OCI-LY1 (cell line): ENCODE results near the gene AP2S1.

Experiments used
- H2AFZ ChIP-seq: fragments of 200-600 bp; sonication (generic), shearing (Covaris generic); 2 replicates; pipeline ENCODE4 v1.6.0; 2014; ENCODE audit warnings: antibody characterized with exemption, mild to moderate bottlenecking, low read length
- H3F3A ChIP-seq: fragments of 200-600 bp; sonication (generic), shearing (Covaris generic); 2 replicates; pipeline ENCODE4 v1.6.0; 2014; ENCODE audit warnings: mild to moderate bottlenecking, antibody characterized with exemption, low read length, moderate library complexity; ENCODE audit not compliant: insufficient read depth
- H3K27ac ChIP-seq: fragments of 200-600 bp; sonication (generic); 2 replicates; pipeline ENCODE4 v1.5.1; 2014; ENCODE audit warnings: low read length, mixed run types, mild to moderate bottlenecking, low read depth; ENCODE audit not compliant: poor library complexity, severe bottlenecking
- H3K27me3 ChIP-seq: fragments of 200-600 bp; sonication (generic); 2 replicates; pipeline ENCODE4 v1.6.0; 2014; ENCODE audit warnings: antibody characterized with exemption, mild to moderate bottlenecking, low read length, moderate library complexity; ENCODE audit not compliant: insufficient read depth
- H3K36me3 ChIP-seq: fragments of 200-600 bp; sonication (generic); 2 replicates; pipeline ENCODE4 v1.6.1; 2014; ENCODE audit warnings: mild to moderate bottlenecking, antibody characterized with exemption, low read length, moderate library complexity, mixed read lengths; ENCODE audit not compliant: insufficient read depth
- H3K4me1 ChIP-seq: fragments of 200-600 bp; sonication (generic); 2 replicates; pipeline ENCODE4 v1.5.1; 2014; ENCODE audit warnings: mild to moderate bottlenecking, low read length, moderate library complexity; ENCODE audit not compliant: insufficient read depth, severe bottlenecking
- H3K4me2 ChIP-seq: fragments of 200-600 bp; sonication (generic), shearing (Covaris generic); 2 replicates; pipeline ENCODE4 v1.6.1; 2014; ENCODE audit warnings: low read length
- H3K4me3 ChIP-seq: fragments of 200-600 bp; sonication (generic); 2 replicates; pipeline ENCODE4 v1.5.1; 2014; ENCODE audit warnings: low read length, low read depth, mild to moderate bottlenecking, mixed read lengths; ENCODE audit not compliant: poor library complexity, severe bottlenecking
- H3K79me2 ChIP-seq: fragments of 200-600 bp; shearing (Covaris generic); 2 replicates; pipeline ENCODE4 v1.6.1; 2016; ENCODE audit warnings: mixed run types, low read length, mixed read lengths; ENCODE audit not compliant: insufficient read depth
- H3K9ac ChIP-seq: fragments of 200-600 bp; sonication (generic), shearing (Covaris generic); 2 replicates; pipeline ENCODE4 v1.6.1; 2014; ENCODE audit warnings: mild to moderate bottlenecking, low read length, mixed read lengths
- H3K9me2 ChIP-seq: fragments of 200-600 bp; sonication (generic), shearing (Covaris generic); 2 replicates; pipeline ENCODE4 v1.6.1; 2014; ENCODE audit warnings: low read depth, mild to moderate bottlenecking, low read length, mixed read lengths
- H3K9me3 ChIP-seq: fragments of 200-600 bp; shearing (Covaris generic); 2 replicates; pipeline ENCODE4 v1.6.1; 2014; ENCODE audit warnings: low read length, mixed read lengths
- H4K20me1 ChIP-seq: fragments of 200-600 bp; sonication (generic), shearing (Covaris generic); 2 replicates; pipeline ENCODE4 v1.6.0; 2016; ENCODE audit warnings: mild to moderate bottlenecking, low read length; ENCODE audit not compliant: insufficient read depth
- CTCF ChIP-seq: fragments of 200-600 bp; sonication (generic), shearing (Covaris generic); IDR thresholded peaks from 2 replicates; pipeline ENCODE4 v1.5.1; 2017; ENCODE audit warnings: mild to moderate bottlenecking, antibody characterized with exemption, low read length, moderate library complexity, mixed read lengths
- EZH2 ChIP-seq: fragments of 200-600 bp; sonication (generic), shearing (Covaris generic); IDR thresholded peaks from 2 replicates; pipeline ENCODE4 v1.8.0; 2017; ENCODE audit warnings: borderline replicate concordance, mixed run types, mild to moderate bottlenecking, antibody characterized with exemption, low read length, moderate library complexity, mixed read lengths

The AP2S1 gene

GRCh38 chr19:46850228-46851203 lies at the start of gene AP2S1:
TSS of gene AP2S1 (minus strand) at chr19:46850846. CDS start at chr19:46850766, 80 bp downstream.
- peak within 1 kb of the TSS; percentile 70 for H3K4me3 ChIP-seq
- no peaks in the 10 kb centered on the region for H4K20me1 ChIP-seq
- H3K79me2 ChIP-seq: no peaks in the 10 kb centered on the region
- peaks cover 22% of the 10 kb centered on the region for H3K4me1 ChIP-seq
- H3F3A ChIP-seq: no peaks in the 10 kb centered on the region
- H3K27me3 ChIP-seq: no peaks in the 10 kb centered on the region
- no peak within 1 kb of the TSS for H3K27ac ChIP-seq
- no peaks in the 10 kb centered on the region for H3K9me2 ChIP-seq
- H3K36me3 ChIP-seq: peaks cover 6% of the 10 kb centered on the region; the same call in 1 of the 2 replicates
- H2AFZ ChIP-seq: no peak within 1 kb of the TSS
- peak within 1 kb of the TSS; percentile 64 for H3K9ac ChIP-seq
- TF ChIP-seq CTCF: no peak
- no peak for TF ChIP-seq EZH2
- peak within 1 kb of the TSS; percentile 76 for H3K4me2 ChIP-seq
- no peaks in the 10 kb centered on the region for H3K9me3 ChIP-seq

GRCh38 chr19:46900341-46900740 lies 49.7 kb upstream of the AP2S1 start:
- Histone ChIP-seq H3K4me2 (no peak overlapping the region), H3K9me2 (no peaks in the 10 kb centered on the region), H3K27ac (no peak overlapping the region), H3K27me3 (no peaks in the 10 kb centered on the region), H3K4me1 (peaks cover 81% of the 10 kb centered on the region), H2AFZ (no peak overlapping the region), H3K9me3 (no peaks in the 10 kb centered on the region), H3K4me3 (no peak overlapping the region), H3K9ac (no peak overlapping the region), H3F3A (peaks cover 6% of the 10 kb centered on the region; the same call in 1 of the 2 replicates), H3K79me2 (peaks cover 81% of the 10 kb centered on the region), H3K36me3 (peaks cover 4% of the 10 kb centered on the region; the same call in 1 of the 2 replicates), H4K20me1 (no peaks in the 10 kb centered on the region)
- TF ChIP-seq CTCF (no peak), EZH2 (no peak)

GRCh38 chr19:46898731-46899130 lies 48.1 kb upstream of the AP2S1 start:
- no peak overlapping the region for H3K27ac ChIP-seq
- H3F3A ChIP-seq: peaks cover 6% of the 10 kb centered on the region; the same call in 1 of the 2 replicates
- H3K9me2 ChIP-seq: no peaks in the 10 kb centered on the region
- H4K20me1 ChIP-seq: no peaks in the 10 kb centered on the region
- H3K4me3 ChIP-seq: no peak overlapping the region
- H3K4me1 ChIP-seq: peaks cover 76% of the 10 kb centered on the region
- TF ChIP-seq EZH2 (no peak), CTCF (no peak)
- H3K9ac ChIP-seq: no peak overlapping the region
- H3K79me2 ChIP-seq: peaks cover 79% of the 10 kb centered on the region
- no peaks in the 10 kb centered on the region for H3K27me3 ChIP-seq
- no peaks in the 10 kb centered on the region for H3K36me3 ChIP-seq
- H3K4me2 ChIP-seq: no peak overlapping the region
- H3K9me3 ChIP-seq: no peaks in the 10 kb centered on the region
- no peak overlapping the region for H2AFZ ChIP-seq
